HepG2 (cell line): Measurements from ENCODE around the gene GCDH. TPM values are rescaled to one million over a fixed set of nuclear protein-coding genes. Genes with fewer than 3 reads are reported as not detected.
A peak's percentile ranks its signal among the peaks of the same experiment; 100 is the strongest.

Experiments
- CCDC6 ChIP-seq: sonication (generic); formaldehyde crosslinking; IDR thresholded peaks from 2 replicates; pipeline ENCODE4 v1.8.1; 2022; ENCODE audit warnings: mild to moderate bottlenecking, missing genetic modification reagents, moderate library complexity
- HMG20A ChIP-seq: IDR thresholded peaks from 2 replicates; pipeline ENCODE4 v1.6.1; 2016; ENCODE audit warnings: borderline replicate concordance
- KLF12 ChIP-seq: sonication (generic); formaldehyde crosslinking; IDR thresholded peaks from 2 replicates; pipeline ENCODE4 v1.4.0; 2020; ENCODE audit warnings: missing genetic modification reagents, borderline replicate concordance
- RARA ChIP-seq: IDR thresholded peaks from 2 replicates; pipeline ENCODE4 v1.6.1; 2016; ENCODE audit warnings: missing genetic modification reagents, missing compliant biosample characterization
- RFX5 ChIP-seq: IDR thresholded peaks from 2 replicates; pipeline ENCODE4 v1.6.1; 2011; ENCODE audit warnings: low read depth, low read length, improper control_type of control experiment
- SP5 ChIP-seq: IDR thresholded peaks from 2 replicates; pipeline ENCODE4 v1.6.1; 2016; ENCODE audit warnings: low read depth, borderline replicate concordance
- TSC22D2 ChIP-seq: sonication (generic); formaldehyde crosslinking; IDR thresholded peaks from 2 replicates; pipeline ENCODE4 v1.5.1; 2020; ENCODE audit warnings: missing genetic modification reagents, mild to moderate bottlenecking, borderline replicate concordance
- ZNF549 ChIP-seq: sonication (generic); formaldehyde crosslinking; IDR thresholded peaks from 2 replicates; pipeline ENCODE4 v1.5.0; 2020; ENCODE audit warnings: missing genetic modification reagents
- ZNF598 ChIP-seq: sonication (generic); formaldehyde crosslinking; IDR thresholded peaks from 2 replicates; pipeline ENCODE4 v1.5.1; 2020; ENCODE audit warnings: mild to moderate bottlenecking, missing genetic modification reagents, borderline replicate concordance
- ZNF7 ChIP-seq: IDR thresholded peaks from 2 replicates; pipeline ENCODE4 v1.6.1; 2016; ENCODE audit warnings: missing biosample characterization, missing genetic modification reagents
- ZNF724P ChIP-seq: sonication (generic); formaldehyde crosslinking; IDR thresholded peaks from 2 replicates; pipeline ENCODE4 v1.8.0; 2022; ENCODE audit warnings: missing genetic modification reagents, borderline replicate concordance
- ZNF777 ChIP-seq: sonication (generic); formaldehyde crosslinking; IDR thresholded peaks from 2 replicates; pipeline ENCODE4 v1.4.0; 2020; ENCODE audit warnings: missing genetic modification reagents
- ZNF790 ChIP-seq: sonication (generic); formaldehyde crosslinking; IDR thresholded peaks from 2 replicates; pipeline ENCODE4 v1.8.0; 2022; ENCODE audit warnings: missing genetic modification reagents, mild to moderate bottlenecking, borderline replicate concordance
- polyA plus RNA-seq, 8 experiments: library from polyadenylated mRNA; depleted of rRNA in 3 of 8; stranded (reverse) in 7 of 8; unstranded in 1 of 8; fragments of >200 nt; fragmentation: Illumina TruSeq in 4 of 8; extraction: Trizol in 4 of 8; gene quantifications; 2 replicates each; pipeline versions ENCODE4 v1.2.1 to v1.2.3, GENCODE V29; 2011 to 2016; ENCODE audit warnings: low read depth in 4 of 8, missing spikeins in 1 of 8, mixed read lengths in 1 of 8; ENCODE audit not compliant: insufficient read depth in 1 of 8
- total RNA-seq, 5 experiments: library from RNA; depleted of rRNA; stranded (reverse); fragments of >200 nt; fragmentation: Illumina TruSeq; extraction: Trizol; gene quantifications; 2 replicates each; pipeline ENCODE4 v1.2.3, GENCODE V29; 2016; ENCODE audit warnings: low read depth in 1 of 5
- TF ChIP-seq, protein P1 (sequence below): IDR thresholded peaks from 2 replicates; pipeline ENCODE4 v1.6.1; 2016; ENCODE audit warnings: control low read depth
- TF ChIP-seq, protein P2 (sequence below): sonication (generic); formaldehyde crosslinking; IDR thresholded peaks from 2 replicates; pipeline ENCODE4 v1.8.0; 2022; ENCODE audit warnings: missing genetic modification reagents, low read depth, mild to moderate bottlenecking, borderline replicate concordance
- TF ChIP-seq, protein P3 (sequence below): sonication (generic); formaldehyde crosslinking; IDR thresholded peaks from 2 replicates; pipeline ENCODE4 v1.4.0; 2020; ENCODE audit warnings: missing genetic modification reagents, mild to moderate bottlenecking, borderline replicate concordance
- TF ChIP-seq, protein P4 (sequence below): sonication (generic); formaldehyde crosslinking; IDR thresholded peaks from 2 replicates; pipeline ENCODE4 v1.4.0; 2020; ENCODE audit warnings: missing genetic modification reagents; ENCODE audit errors: not compliant biosample characterization
- TF ChIP-seq, protein P5 (sequence below): sonication (generic); formaldehyde crosslinking; IDR thresholded peaks from 2 replicates; pipeline ENCODE4 v1.4.0; 2020; ENCODE audit warnings: mild to moderate bottlenecking, missing genetic modification reagents
- TF ChIP-seq, protein P6 (sequence below): sonication (generic); formaldehyde crosslinking; IDR thresholded peaks from 2 replicates; pipeline ENCODE4 v1.9.0; 2021; ENCODE audit warnings: missing genetic modification reagents, borderline replicate concordance

Gene GCDH
- total and polyA plus RNA-seq, 2 of the 13 experiments (the other 11 are each of a cell fraction or from before 2014, with no cell fraction given), result 15.1 to 38.0 TPM

DNA sequence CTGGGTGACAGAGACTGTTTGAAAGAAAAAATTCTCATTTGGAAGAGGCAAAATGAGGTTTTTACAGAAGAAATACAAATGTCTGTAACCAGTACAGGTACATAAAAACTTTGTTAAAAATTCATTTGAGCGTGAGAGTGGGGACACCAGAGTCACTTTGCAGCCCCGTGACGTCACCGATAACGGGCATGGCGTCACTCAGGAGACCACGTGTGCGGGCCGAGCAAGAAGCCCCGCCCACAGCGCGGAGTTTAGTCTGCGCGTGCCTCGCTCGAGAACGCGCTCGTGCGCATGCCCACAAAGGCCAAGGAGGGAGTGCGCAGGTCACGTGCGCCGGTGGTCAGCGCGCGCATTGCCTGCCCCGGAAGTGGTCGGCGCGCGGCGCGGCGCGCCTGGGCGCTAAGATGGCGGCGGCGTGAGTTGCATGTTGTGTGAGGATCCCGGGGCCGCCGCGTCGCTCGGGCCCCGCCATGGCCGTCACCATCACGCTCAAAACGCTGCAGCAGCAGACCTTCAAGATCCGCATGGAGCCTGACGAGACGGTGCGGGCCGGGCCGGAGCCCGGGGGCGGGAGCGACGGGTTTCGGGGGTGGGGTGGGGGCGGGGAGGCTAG is 54.6 kb downstream of the GCDH start, which contains the start of gene RAD23A (continued):
- TF ChIP-seq ZNF777 (CRISPR knock-in tag) (peak; percentile 57), SP5 (CRISPR knock-in tag) (peak; percentile 72), ZNF724P (0 out of 2 replicates have a peak, but pooled peaks have one; percentile 63), ZNF790 (CRISPR knock-in tag) (no peak), TSC22D2 (CRISPR knock-in tag) (no peak; the same call in 1 of the 2 replicates), HMG20A (CRISPR knock-in tag) (peak; percentile 9; the same call in 1 of the 2 replicates), KLF12 (CRISPR knock-in tag) (peak; percentile 80), CCDC6 (CRISPR knock-in tag) (peak; percentile 64; the same call in 1 of the 2 replicates), ZNF598 (CRISPR knock-in tag) (no peak), RFX5 (peak; percentile 70), ZNF7 (no peak), RARA (peak; percentile 33; the same call in 1 of the 2 replicates), ZNF549 (no peak)
- TF ChIP-seq, protein P1, sequence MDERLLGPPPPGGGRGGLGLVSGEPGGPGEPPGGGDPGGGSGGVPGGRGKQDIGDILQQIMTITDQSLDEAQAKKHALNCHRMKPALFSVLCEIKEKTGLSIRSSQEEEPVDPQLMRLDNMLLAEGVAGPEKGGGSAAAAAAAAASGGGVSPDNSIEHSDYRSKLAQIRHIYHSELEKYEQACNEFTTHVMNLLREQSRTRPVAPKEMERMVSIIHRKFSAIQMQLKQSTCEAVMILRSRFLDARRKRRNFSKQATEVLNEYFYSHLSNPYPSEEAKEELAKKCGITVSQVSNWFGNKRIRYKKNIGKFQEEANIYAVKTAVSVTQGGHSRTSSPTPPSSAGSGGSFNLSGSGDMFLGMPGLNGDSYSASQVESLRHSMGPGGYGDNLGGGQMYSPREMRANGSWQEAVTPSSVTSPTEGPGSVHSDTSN (CRISPR knock-in tag), result no peak
- TF ChIP-seq, protein P2, sequence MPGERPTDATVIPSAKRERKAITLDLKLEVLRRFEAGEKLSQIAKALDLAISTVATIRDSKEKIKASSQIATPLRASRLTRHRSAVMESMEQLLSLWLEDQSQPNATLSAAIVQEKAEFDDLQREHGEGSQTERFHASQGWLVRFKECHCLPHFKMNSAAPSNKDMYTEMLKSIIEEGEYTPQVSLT (CRISPR knock-in tag), result no peak
- TF ChIP-seq, protein P3, sequence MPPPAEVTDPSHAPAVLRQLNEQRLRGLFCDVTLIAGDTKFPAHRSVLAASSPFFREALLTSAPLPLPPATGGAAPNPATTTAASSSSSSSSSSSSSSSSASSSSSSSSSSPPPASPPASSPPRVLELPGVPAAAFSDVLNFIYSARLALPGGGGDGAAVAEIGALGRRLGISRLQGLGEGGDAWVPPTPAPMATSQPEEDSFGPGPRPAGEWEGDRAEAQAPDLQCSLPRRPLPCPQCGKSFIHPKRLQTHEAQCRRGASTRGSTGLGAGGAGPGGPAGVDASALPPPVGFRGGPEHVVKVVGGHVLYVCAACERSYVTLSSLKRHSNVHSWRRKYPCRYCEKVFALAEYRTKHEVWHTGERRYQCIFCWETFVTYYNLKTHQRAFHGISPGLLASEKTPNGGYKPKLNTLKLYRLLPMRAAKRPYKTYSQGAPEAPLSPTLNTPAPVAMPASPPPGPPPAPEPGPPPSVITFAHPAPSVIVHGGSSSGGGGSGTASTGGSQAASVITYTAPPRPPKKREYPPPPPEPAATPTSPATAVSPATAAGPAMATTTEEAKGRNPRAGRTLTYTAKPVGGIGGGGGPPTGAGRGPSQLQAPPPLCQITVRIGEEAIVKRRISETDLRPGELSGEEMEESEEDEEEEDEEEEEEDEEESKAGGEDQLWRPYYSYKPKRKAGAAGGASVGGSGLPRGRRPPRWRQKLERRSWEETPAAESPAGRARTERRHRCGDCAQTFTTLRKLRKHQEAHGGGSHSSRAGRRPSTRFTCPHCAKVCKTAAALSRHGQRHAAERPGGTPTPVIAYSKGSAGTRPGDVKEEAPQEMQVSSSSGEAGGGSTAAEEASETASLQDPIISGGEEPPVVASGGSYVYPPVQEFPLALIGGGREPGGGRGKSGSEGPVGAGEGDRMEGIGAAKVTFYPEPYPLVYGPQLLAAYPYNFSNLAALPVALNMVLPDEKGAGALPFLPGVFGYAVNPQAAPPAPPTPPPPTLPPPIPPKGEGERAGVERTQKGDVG, result no peak
- TF ChIP-seq, protein P4, sequence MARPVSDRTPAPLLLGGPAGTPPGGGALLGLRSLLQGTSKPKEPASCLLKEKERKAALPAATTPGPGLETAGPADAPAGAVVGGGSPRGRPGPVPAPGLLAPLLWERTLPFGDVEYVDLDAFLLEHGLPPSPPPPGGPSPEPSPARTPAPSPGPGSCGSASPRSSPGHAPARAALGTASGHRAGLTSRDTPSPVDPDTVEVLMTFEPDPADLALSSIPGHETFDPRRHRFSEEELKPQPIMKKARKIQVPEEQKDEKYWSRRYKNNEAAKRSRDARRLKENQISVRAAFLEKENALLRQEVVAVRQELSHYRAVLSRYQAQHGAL (CRISPR knock-in tag), result no peak
- TF ChIP-seq, protein P5, sequence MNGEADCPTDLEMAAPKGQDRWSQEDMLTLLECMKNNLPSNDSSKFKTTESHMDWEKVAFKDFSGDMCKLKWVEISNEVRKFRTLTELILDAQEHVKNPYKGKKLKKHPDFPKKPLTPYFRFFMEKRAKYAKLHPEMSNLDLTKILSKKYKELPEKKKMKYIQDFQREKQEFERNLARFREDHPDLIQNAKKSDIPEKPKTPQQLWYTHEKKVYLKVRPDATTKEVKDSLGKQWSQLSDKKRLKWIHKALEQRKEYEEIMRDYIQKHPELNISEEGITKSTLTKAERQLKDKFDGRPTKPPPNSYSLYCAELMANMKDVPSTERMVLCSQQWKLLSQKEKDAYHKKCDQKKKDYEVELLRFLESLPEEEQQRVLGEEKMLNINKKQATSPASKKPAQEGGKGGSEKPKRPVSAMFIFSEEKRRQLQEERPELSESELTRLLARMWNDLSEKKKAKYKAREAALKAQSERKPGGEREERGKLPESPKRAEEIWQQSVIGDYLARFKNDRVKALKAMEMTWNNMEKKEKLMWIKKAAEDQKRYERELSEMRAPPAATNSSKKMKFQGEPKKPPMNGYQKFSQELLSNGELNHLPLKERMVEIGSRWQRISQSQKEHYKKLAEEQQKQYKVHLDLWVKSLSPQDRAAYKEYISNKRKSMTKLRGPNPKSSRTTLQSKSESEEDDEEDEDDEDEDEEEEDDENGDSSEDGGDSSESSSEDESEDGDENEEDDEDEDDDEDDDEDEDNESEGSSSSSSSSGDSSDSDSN, result 0 out of 2 replicates have a peak, but pooled peaks have one; percentile 39
- TF ChIP-seq, protein P6, sequence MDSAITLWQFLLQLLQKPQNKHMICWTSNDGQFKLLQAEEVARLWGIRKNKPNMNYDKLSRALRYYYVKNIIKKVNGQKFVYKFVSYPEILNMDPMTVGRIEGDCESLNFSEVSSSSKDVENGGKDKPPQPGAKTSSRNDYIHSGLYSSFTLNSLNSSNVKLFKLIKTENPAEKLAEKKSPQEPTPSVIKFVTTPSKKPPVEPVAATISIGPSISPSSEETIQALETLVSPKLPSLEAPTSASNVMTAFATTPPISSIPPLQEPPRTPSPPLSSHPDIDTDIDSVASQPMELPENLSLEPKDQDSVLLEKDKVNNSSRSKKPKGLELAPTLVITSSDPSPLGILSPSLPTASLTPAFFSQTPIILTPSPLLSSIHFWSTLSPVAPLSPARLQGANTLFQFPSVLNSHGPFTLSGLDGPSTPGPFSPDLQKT, result peak; percentile 81; the same call in 1 of the 2 replicates
